Ascending aorta (tissue), 2 donors: ENCODE results near the gene TMPRSS3. TPM values are rescaled to one million over a fixed set of nuclear protein-coding genes. Genes with fewer than 3 reads are reported as not detected.

Source experiments
- DNase-seq, 2 donors: peaks; one replicate each; pipeline ENCODE4 v3.0.0-alpha.2; 2019; ENCODE audit warnings: low spot score in 2 of 2
- H3K27ac ChIP-seq, 2 donors: fragments of 200-600 bp; sonication (generic); one replicate each; pipeline ENCODE4 v1.5.1; 2016 to 2017; ENCODE audit warnings: mild to moderate bottlenecking in 1 of 2
- H3K27me3 ChIP-seq: fragments of 200-600 bp; sonication (generic); one replicate; pipeline ENCODE4 v1.5.1; 2017
- H3K36me3 ChIP-seq, 2 donors: fragments of 200-600 bp; sonication (generic); one replicate each; pipeline ENCODE4 v1.5.1; 2016
- H3K4me1 ChIP-seq, 2 donors: fragments of 200-600 bp; sonication (generic); one replicate each; pipeline ENCODE4 v1.5.1; 2016 to 2017; ENCODE audit warnings: mild to moderate bottlenecking in 1 of 2
- H3K4me3 ChIP-seq, 2 donors: fragments of 200-600 bp; sonication (generic); one replicate each; pipeline ENCODE4 v1.5.1; 2016 to 2017; ENCODE audit warnings: mild to moderate bottlenecking in 1 of 2
- H3K9me3 ChIP-seq, 2 donors: fragments of 200-600 bp; sonication (generic); one replicate each; pipeline ENCODE4 v1.5.1; 2016
- intact Hi-C: fragments of 100-400 bp; cut with DNase I; formaldehyde crosslinking; loops from one replicate; pipeline ENCODE4 v1.15.1; 2023
- total RNA-seq: library from RNA; depleted of rRNA; stranded (reverse); fragments of >200 nt; gene quantifications from one replicate; pipeline ENCODE4 v1.1.0, GENCODE V29; 2016
- TF ChIP-seq, protein P1 (sequence below), 3 experiments: fragments of 200-600 bp in 2 of 3; fragments of 450-650 bp in 1 of 3; sonication (generic) in 2 of 3; IDR thresholded peaks; one replicate each; pipeline ENCODE4 v1.5.1; 2016 to 2019; ENCODE audit warnings: antibody characterized with exemption in 3 of 3, mild to moderate bottlenecking in 1 of 3, moderate library complexity in 1 of 3

The TMPRSS3 gene
- total RNA-seq, 1 donor from 2014 or later: not detected

DNA sequence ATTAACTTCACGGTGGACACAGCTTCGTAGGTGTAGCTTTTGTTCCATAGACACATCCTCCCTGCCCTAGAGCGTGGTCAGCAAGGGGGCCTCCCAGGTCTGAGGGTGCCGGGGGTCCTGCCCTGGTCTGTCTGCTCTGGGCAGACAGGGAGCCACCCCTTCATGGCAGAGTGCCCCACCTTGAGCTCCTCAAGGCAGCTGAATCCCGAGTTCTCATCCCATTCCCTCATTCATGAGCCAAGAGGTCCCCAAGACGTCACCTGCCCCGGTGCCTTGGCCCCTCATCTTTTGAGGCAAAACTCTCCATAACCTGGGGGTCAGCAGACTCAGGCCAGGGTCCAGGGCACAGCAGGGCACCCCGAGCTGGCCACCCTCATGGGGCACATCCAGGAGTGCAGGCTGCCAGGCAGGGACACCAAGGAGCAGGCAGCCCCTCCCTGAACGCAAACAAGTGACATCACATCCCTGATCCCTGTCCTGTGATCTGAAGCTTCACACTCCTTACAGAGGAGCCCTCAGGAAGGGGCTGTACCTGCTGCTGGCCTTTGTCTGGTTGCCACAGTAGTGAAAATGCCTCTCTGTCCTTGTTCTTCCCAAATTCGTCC is 31.1 kb upstream of the TMPRSS3 start:
- H3K4me1 ChIP-seq: no peaks in the 10 kb centered on the region
- no peak overlapping the region for H3K4me3 ChIP-seq
- intact Hi-C loops: no loop called here
- TF ChIP-seq, protein P1, sequence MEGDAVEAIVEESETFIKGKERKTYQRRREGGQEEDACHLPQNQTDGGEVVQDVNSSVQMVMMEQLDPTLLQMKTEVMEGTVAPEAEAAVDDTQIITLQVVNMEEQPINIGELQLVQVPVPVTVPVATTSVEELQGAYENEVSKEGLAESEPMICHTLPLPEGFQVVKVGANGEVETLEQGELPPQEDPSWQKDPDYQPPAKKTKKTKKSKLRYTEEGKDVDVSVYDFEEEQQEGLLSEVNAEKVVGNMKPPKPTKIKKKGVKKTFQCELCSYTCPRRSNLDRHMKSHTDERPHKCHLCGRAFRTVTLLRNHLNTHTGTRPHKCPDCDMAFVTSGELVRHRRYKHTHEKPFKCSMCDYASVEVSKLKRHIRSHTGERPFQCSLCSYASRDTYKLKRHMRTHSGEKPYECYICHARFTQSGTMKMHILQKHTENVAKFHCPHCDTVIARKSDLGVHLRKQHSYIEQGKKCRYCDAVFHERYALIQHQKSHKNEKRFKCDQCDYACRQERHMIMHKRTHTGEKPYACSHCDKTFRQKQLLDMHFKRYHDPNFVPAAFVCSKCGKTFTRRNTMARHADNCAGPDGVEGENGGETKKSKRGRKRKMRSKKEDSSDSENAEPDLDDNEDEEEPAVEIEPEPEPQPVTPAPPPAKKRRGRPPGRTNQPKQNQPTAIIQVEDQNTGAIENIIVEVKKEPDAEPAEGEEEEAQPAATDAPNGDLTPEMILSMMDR (IDR thresholded peaks at IDR 0.05): no peak
- H3K27ac ChIP-seq: no peak overlapping the region
- no peak for DNase-seq
- H3K36me3 ChIP-seq: no peaks in the 10 kb centered on the region
- no peaks in the 10 kb centered on the region for H3K27me3 ChIP-seq
- H3K9me3 ChIP-seq: no peaks in the 10 kb centered on the region

DNA sequence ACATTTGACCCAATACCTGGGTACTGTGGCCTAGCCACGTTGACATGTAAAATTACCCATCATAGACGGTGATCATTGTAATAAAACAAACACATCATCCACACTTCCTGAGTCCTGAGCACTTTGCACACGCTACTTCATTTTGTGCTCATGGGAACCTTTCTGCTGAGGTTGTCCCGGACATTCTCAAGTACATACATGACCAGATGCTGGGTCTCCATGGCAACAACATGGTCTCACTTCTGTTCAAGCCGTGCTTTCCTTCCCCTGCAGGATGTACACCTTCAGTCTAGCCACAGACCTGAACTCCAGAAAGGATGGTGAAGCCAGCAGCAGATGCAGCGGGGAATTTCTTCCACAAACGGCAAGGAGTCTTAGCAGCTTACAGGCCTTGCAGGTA is 30.6 kb upstream of the TMPRSS3 start:
- no peak overlapping the region for H3K27ac ChIP-seq
- no peaks in the 10 kb centered on the region for H3K36me3 ChIP-seq
- no peaks in the 10 kb centered on the region for H3K9me3 ChIP-seq
- TF ChIP-seq, protein P1 (IDR thresholded peaks at IDR 0.05): no peak
- DNase-seq: no peak
- H3K27me3 ChIP-seq: no peaks in the 10 kb centered on the region
- no peak overlapping the region for H3K4me3 ChIP-seq
- H3K4me1 ChIP-seq: no peaks in the 10 kb centered on the region
- intact Hi-C loops: no loop called here

DNA sequence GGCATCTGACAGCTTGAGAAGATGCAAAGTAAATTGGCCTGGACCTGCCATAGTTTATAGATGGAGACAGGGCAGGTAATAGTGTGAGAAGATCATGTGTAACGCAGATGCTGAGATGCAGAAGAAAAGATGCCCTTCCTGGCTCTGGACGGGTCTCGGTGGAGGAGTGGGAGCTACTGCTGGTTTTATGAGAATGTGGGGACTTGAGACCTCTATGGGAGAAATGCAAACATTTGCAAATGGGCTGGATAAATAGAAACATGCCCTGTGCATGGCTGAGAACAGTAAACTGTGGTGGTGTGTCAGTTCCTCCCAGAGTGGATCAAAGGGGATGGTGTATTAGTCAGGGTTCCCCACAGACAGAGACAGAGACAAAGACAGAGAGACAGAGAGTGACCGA is 29.7 kb upstream of the TMPRSS3 start:
- Histone ChIP-seq H3K27me3 (no peaks in the 10 kb centered on the region), H3K27ac (no peak overlapping the region), H3K4me3 (no peak overlapping the region), H3K36me3 (no peaks in the 10 kb centered on the region), H3K4me1 (no peaks in the 10 kb centered on the region), H3K9me3 (no peaks in the 10 kb centered on the region)
- intact Hi-C loops: no loop called here
- TF ChIP-seq, protein P1 (IDR thresholded peaks at IDR 0.05): no peak
- DNase-seq: no peak

DNA sequence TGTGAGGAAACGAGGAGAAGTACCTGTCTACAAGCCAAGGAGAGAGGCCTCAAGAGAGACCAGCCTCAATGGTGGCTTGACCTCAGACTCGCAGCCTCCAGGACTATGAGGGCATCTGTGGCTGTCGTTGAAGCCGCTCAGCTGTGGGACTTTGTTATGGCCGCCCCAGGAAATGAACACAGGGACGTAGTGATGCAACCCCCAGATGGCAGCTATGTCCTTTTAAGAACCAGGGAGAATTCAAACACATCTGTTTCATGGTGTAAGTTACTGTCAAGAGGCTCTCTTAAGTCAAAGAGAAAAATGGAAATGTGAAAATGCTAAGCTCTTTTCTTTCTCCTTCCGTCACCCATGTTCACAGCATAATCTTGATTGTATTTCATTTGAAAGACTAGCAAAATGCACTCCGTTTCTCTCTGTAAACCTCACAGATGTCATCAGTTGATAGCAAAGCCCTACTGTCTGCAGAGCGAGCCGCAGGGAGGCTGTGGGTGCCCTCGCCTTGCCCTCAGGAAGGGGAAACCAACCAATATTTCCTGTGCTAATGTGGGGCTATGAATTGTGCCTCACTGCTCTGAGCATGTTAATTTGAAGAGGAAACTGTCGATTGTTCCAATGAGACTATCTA is 29.2 kb upstream of the TMPRSS3 start:
- DNase-seq: no peak
- Histone ChIP-seq H3K4me3 (no peak overlapping the region), H3K27me3 (no peaks in the 10 kb centered on the region), H3K27ac (no peak overlapping the region), H3K9me3 (no peaks in the 10 kb centered on the region), H3K36me3 (no peaks in the 10 kb centered on the region), H3K4me1 (no peaks in the 10 kb centered on the region)
- intact Hi-C loops: no loop called here
- TF ChIP-seq, protein P1 (IDR thresholded peaks at IDR 0.05): no peak

DNA sequence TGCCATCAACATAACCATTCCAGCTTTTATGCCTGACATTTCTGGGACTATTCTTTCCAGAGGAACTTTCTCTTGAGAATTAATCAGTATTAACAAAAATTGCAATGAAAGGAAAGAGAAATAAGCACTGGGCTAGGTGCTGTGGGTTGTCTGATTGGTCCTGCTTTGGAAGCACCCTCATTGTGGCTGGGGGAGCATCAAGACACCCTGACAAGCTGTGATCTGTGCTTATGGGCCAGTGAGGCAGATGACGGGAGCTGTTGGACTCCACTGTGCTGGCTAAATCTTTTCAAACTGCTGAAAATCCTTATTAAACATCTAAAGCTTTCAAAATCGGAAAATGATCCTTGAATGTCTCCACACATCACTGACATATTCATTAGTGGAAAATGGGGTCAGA is 27.8 kb upstream of the TMPRSS3 start:
- H3K27me3 ChIP-seq: no peaks in the 10 kb centered on the region
- TF ChIP-seq, protein P1 (IDR thresholded peaks at IDR 0.05): no peak
- H3K4me1 ChIP-seq: no peaks in the 10 kb centered on the region
- DNase-seq: no peak
- no peaks in the 10 kb centered on the region for H3K36me3 ChIP-seq
- H3K9me3 ChIP-seq: no peaks in the 10 kb centered on the region
- no peak overlapping the region for H3K27ac ChIP-seq
- H3K4me3 ChIP-seq: no peak overlapping the region
- intact Hi-C loops: no loop called here
